GM19238 (cell line): ENCODE results near the gene ELAVL3.
"Not testable (repeated sequence)": the region's sequence is repeated elsewhere in the genome, so short reads cannot be mapped to it uniquely, and the experiment has no call there.

Experiments
- DNase-seq: peaks from one replicate; pipeline ENCODE4 v3.0.0; 2011; ENCODE audit warnings: low spot score; ENCODE audit not compliant: insufficient read length

ELAVL3 gene

DNA sequence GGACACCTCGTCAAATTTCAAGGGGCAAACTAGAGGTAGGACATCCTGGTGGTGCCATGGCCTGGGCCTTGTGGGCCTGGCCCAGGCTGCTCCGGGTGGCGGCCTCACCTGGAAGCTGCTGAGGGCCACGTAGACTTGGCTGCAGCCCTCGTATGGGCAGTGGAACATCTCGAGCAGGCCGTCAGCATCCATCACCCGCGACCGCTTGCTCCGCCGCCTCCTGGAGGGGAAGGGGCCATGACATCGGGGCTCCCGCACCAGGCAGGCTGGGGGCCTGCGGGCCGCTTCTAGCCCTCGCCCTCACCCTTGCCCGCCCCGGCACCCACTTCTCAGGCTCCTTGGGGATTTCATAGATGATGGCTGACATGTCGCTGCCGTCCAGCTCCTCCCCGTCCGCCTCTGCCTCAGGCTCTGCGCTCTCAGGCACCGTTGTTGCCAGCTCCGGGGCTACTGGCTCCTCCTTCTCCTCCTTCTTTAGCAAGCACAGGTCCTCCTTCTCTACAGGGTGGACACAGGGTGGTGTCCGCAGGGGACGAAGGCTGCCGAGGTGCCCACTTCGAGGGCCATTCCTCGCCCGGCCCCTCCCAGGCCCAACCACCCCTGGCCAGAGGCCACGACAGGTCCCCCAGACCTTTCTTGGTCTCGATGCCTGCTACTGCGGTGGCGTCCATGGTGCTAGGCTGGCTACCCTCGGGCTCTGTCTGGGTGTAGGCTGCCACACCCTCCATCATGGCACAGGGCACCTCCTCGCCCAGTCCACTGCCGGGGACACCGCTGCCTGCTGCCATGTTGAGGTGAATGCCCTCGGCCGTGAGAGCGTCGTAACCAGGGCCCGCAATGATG is 6.0 kb upstream of the ELAVL3 start:
- no peak for DNase-seq

DNA sequence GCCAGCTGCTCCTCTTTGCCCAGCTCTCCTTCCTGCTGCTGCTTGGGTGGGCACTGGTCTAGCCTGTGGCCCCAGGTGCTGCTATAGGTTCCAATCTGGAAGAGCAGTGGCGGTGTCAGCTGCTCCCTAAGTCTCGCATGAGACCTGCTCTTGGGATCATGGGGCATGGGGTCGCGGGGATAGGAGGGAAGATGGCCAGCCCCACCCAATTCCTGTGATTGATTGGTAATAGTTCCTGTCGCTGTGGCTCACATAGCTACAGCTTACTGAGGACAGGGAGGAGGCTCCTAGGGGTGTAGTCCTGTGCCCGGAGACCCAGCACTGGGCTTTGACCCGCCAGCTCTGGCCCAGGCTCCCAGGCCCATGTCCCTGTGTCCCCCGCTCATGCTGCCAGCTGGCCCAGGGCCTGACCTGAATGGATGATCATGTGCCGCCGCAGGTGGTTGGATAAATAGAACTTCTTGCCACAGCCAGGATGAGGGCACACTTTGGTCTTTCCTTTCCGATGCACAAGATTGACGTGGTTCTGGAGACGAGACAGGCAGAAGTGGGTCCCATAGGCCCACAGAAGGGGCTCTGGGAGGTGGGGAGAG is 4.5 kb upstream of the ELAVL3 start:
- no peak for DNase-seq

- no peak for DNase-seq
Measured at GRCh38 chr19:11483366-11484111, 2.7 kb upstream of the ELAVL3 start.

GRCh38 chr19:11482384-11483050 is 1.7 kb upstream of the ELAVL3 start:
- peak; percentile 97 for DNase-seq

- DNase-seq, result peak; percentile 88
Measured at GRCh38 chr19:11481534-11482383, 913 bp upstream of the ELAVL3 start.

DNA sequence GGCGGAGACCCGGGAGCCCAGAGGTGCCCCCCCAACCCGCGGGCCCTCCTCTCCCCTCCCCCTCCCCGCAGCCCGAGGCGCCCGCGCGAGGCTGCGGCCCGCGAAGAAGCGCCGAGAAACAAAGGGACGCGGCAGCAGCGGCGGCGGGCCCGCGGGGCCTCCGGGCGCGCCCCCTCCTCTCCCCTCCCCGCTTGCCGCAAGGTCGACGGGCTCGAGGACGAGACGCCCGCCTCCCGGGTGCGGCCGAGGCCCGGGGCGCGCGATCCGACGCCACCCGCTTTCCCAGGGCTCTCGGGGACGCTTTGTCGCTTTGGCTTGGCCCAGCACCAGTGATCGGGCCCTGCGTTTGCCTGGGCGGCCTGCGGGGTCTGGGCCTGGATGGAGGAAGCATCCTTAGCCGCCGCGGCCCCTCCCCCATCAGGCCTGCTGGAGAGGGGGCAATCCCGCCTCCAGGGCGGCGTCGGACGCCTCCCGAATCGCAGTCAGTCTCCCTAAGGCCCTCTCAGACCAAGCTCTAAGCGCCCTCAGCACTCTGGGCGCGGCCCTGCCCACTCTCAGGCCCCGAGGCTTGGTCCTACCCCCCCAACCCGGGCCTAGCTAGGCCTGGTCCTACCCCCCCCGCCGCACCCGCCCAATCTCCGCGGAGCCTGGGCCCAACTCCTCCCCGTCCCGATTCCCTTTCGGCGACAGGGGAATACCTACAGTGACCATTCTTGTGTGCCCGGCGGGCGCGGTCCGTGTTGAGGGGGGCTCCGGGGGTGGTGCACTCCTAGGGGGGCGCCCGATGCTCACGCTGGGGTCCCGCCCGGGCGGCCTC is 740 bp downstream of the ELAVL3 start:
- no peak for DNase-seq

- DNase-seq, result no peak
Measured at GRCh38 chr19:11479090-11479897, 1.6 kb downstream of the ELAVL3 start.

DNA sequence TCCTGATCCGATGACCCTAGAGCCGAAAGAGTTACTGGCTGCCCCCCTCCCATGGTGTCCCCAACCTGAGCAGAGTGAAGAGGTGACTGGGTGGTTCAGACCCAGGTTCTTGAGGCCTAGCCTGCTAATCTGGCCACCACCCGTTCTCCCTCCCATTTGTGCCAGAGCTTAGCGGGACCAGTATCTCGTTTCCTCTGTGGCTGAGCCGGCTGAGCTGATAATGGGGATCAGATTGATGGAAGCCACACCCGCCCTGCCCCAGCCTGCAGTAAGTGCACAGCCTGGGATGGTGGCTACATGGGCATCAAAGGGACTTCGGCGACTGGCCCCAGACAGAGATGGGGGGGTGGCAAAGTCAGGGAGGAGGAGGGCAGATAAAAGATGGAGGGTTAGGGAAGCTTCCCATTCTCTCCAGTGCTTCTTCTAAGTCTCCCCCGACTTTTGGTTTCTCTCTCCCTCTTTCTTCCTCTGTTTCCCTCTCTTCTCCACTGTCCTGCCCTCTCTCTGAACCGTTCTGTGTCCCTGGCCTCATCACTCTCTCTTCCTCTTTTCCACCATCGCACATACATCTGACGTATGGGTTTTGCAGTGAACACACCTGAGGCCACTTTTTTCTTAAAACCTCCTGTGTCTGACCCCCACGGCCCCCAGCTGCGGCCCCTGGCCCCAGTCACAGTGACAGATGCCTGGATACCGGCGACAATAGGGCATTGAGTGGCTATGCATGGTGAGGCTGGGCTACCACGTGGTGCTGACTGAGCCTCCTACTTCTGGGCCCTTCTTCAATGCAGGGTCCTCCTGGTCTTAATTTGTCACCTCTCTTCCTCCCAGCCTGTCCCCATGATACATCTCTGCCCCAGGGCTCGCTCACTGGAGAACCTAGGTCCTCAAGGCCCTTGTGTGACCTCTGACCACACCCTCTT is 2.4 kb downstream of the ELAVL3 start:
- no peak for DNase-seq

DNA sequence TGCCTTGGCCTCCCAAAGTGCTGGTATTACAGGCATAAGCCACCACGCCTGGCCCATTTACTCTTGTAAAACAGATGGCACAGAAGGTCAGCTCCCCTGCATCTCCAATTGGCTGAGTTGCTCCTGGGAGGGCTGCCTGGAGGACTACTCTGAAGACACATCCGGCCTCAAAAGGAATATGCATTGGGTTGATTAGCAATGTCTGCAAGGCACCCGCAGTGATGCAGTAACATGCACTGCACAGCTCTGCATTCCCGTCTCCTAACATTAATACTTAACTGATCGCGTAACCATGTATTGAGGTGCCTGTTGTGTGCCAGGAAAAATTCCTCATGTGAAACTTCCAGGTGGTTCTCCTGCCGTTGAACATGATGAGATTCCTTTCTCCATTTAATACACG is 5.0 kb downstream of the ELAVL3 start:
- DNase-seq, result no peak

DNA sequence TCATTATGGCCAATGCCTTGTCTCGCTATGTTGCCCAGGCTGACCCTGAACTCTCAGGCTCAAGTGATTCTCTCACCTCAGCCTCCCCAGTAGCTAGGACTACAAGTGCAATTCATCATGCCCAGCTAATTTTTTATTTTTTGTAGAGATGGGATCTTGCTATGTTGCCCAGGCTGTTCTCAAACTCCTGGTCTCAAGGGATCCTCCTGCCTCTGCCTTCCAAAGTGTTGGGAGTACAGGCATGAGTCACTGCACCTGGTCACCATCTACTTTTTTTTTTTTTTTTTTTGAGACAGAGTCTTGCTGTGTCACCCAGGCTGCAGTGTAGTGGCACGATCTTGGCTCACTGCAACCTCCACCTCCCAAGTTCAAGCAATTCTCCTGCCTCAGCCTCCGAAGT is 5.5 kb downstream of the ELAVL3 start:
- not testable (repeated sequence) for DNase-seq

- no peak for DNase-seq
Measured at GRCh38 chr19:11473725-11474124, 7.1 kb downstream of the ELAVL3 start.

DNA sequence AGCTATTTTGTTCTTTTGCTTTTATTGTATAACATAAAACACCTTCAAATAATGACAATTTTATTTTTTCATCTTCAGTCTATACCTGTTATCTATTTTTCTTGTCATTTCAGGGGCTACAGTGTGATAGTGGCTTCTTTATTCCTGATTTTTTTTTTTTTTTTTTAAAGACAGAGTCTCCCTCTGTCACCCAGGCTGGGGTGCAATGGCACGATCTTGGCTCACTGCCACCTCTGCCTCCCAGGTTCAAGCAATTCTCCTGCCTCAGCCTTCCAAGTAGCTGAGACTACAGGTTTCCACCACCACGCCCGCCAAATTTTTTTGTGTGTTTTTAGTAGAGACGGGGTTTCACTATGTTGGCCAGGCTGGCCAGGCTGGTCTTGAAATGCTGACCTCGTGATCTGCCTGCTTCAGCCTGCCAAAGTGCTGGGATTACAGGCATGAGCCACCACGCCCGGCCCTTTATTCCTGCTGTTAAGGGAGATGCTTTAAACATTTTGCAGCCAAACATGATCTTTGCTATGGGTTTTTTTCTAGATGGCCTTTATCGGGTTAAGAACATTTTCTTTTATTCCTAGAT is 12.5 kb downstream of the ELAVL3 start:
- not testable (repeated sequence) for DNase-seq

DNA sequence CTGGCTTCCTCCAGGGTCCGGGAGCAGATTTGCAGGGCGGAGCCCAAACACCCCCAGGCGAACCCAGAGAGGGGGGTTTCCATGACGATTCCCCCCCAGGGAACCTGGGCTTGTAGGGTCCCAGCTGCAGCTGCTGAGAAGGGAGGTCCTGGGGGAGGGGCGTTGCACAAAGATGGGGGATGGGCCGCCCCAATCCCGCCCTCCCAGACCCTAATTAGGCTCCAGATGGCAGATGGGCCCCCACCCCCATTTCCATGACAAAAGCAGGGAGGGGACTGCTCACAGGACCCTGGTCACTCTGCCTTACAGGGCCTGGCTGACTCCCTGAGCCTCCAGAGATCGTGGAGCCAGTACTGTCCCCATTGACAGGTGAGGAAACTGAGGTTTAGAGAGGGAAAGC is 15.2 kb downstream of the ELAVL3 start:
- DNase-seq, result no peak

GRCh38 chr19:11464333-11465265 is 16.2 kb downstream of the ELAVL3 start:
- no peak for DNase-seq

DNA sequence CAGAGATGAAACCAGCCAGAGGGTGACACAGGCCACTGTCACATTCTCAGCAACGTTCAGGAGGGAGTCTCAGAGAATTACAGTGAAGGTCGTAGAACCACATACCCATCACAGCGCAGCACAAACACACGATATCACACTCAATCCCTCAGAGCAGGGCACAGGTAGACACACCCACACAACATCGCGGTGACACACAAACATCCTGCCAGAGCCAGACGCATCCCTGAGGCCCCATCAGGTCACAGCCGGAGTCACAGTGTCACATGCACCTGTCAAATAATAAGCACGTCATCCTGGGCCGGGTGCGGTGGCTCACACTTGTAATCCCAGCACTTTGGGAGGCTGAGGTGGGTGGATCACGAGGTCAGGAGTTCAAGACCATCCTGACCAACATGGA is 17.5 kb downstream of the ELAVL3 start:
- no peak for DNase-seq

- no peak for DNase-seq
Measured at GRCh38 chr19:11461453-11461852, 19.4 kb downstream of the ELAVL3 start.

DNA sequence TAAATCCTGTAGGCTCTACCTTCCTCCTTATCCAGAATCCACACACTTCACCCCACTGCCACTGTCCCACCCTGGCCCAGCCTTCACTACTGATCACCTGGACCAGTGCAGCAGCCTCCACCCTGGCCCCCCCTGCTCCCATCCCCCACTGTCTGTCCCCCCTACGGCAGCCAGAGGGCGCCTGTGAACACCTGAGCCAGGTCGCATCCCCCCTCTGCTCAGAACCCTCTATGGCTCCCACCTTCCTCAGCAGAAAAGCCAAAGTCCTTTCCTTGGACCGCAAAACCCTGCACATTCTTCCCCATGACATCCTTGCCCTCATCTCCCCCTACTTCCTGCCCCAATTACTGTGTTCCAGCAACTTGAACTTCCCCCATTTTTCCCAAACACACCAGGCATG is 20.6 kb downstream of the ELAVL3 start:
- no peak for DNase-seq
